ENCODE results near the gene TAS2R39.

DNA sequence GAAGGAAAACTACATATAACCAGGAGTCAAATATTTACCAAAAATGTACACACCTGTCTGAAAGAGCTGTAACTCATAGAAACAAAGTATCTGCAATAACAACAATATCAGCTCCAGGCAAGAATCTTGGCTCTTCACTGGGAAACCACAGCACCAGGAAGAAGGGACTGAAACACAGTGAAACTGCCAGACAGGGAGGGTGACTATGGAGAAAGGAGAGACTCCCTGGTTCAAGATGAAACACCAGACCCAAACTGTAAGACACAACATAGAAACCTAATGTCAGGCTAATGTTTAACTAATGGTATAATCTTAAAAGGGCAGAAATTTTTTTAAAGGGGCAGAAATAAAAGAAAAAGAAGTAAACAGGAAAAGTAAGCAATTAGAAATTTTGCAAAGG, 11.5 kb upstream of the TAS2R39 start:
- TF ChIP-seq CTCF (IDR thresholded peaks at IDR 0.05) (no peak), POLR2AphosphoS5 (IDR thresholded peaks at IDR 0.05; ENCODE audit: low read depth, low read length) (no peak), JUND (IDR thresholded peaks at IDR 0.05) (no peak), SIN3A (IDR thresholded peaks at IDR 0.05; ENCODE audit: borderline replicate concordance, low read depth, low read length) (no peak), TAF1 (IDR thresholded peaks at IDR 0.05; ENCODE audit: borderline replicate concordance, low read depth, low read length) (no peak), YY1 (IDR thresholded peaks at IDR 0.05; ENCODE audit: low read depth) (no peak), RXRA (IDR thresholded peaks at IDR 0.05; ENCODE audit: borderline replicate concordance, low read depth) (no peak), SMC3 (IDR thresholded peaks at IDR 0.05; ENCODE audit: low read depth, low read length) (no peak), PBX3 (IDR thresholded peaks at IDR 0.05) (no peak), NRF1 (IDR thresholded peaks at IDR 0.05; ENCODE audit: low read depth, low read length) (no peak), FOXJ3 (CRISPR knock-in tag; IDR thresholded peaks at IDR 0.05) (no peak), MAX (IDR thresholded peaks at IDR 0.05; ENCODE audit: low read depth) (no peak)
- TF ChIP-seq, protein P1, sequence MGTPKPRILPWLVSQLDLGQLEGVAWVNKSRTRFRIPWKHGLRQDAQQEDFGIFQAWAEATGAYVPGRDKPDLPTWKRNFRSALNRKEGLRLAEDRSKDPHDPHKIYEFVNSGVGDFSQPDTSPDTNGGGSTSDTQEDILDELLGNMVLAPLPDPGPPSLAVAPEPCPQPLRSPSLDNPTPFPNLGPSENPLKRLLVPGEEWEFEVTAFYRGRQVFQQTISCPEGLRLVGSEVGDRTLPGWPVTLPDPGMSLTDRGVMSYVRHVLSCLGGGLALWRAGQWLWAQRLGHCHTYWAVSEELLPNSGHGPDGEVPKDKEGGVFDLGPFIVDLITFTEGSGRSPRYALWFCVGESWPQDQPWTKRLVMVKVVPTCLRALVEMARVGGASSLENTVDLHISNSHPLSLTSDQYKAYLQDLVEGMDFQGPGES (IDR thresholded peaks at IDR 0.05; ENCODE audit: low read depth, low read length) = no peak

Data from SK-N-SH (cell line).